Adrenal gland (tissue), 5 donors: ENCODE results near the gene SCAP.

Source experiments
- CTCF ChIP-seq, 6 experiments: fragments of 450-650 bp in 4 of 6; fragments of 200-600 bp in 2 of 6; sonication (generic) in 1 of 6; IDR thresholded peaks; 1 replicate in 5 of 6; 2 replicates in 1 of 6; pipeline versions ENCODE4 v1.5.1 to v1.8.0; 2016 to 2021; ENCODE audit warnings: antibody characterized with exemption in 6 of 6, mild to moderate bottlenecking in 2 of 6, moderate library complexity in 1 of 6
- POLR2A ChIP-seq, 2 donors: fragments of 450-650 bp; IDR thresholded peaks; one replicate each; pipeline ENCODE4 v1.6.1; 2017; ENCODE audit warnings: antibody characterized with exemption in 2 of 2, mild to moderate bottlenecking in 2 of 2, moderate library complexity in 1 of 2
- donor health status: DM: no; HTN: no; CAD: no.

- TF ChIP-seq CTCF (IDR thresholded peaks at IDR 0.05) = no peak
- no peak for TF ChIP-seq POLR2A (IDR thresholded peaks at IDR 0.05)
These were observed 6.1 kb downstream of the SCAP start for GRCh38 chr3:47469616-47470015.
